Testis (tissue), 2 donors: ENCODE data around the gene SORCS3.

Experiments used
- CTCF ChIP-seq, 3 experiments: fragments of 450-650 bp in 2 of 3; fragments of 200-600 bp in 1 of 3; sonication (generic) in 1 of 3; IDR thresholded peaks; one replicate each; pipeline ENCODE4 v1.5.1; 2016 to 2019; ENCODE audit warnings: antibody characterized with exemption in 3 of 3, mild to moderate bottlenecking in 2 of 3, moderate library complexity in 1 of 3
- POLR2A ChIP-seq: fragments of 450-650 bp; IDR thresholded peaks from one replicate; pipeline ENCODE4 v1.6.1; 2017; ENCODE audit warnings: antibody characterized with exemption, mild to moderate bottlenecking, moderate library complexity

- TF ChIP-seq CTCF (IDR thresholded peaks at IDR 0.05) (no peak), POLR2A (no peak)
Observed at GRCh38 chr10:104732222-104732621, 91.1 kb downstream of the SORCS3 start.
